B cell (primary cell): ENCODE data around the gene ITPKC. TPM values are rescaled to one million over a fixed set of nuclear protein-coding genes. Genes with fewer than 3 reads are reported as not detected.
A peak's percentile ranks its signal among the peaks of the same experiment; 100 is the strongest.

Source experiments
- ATAC-seq: fragments of 200-7000 bp; cut with Tn5 transposase; one replicate; pipeline ENCODE4 v1.10.0; 2021; ENCODE audit warnings: low read depth, mild to moderate bottlenecking, moderate number of reproducible peaks, moderate library complexity
- CTCF ChIA-PET: fragments of 350-600 bp; sonication (Branson Sonifier 250); formaldehyde crosslinking; loops from one replicate; lab custom pipeline; 2021; ENCODE audit warnings: antibody characterized with exemption, inconsistent platforms; lab: Charles Lee
- POLR2A ChIA-PET: fragments of 350-600 bp; sonication (Branson Sonifier 250); formaldehyde crosslinking; loops from one replicate; lab custom pipeline; 2021; ENCODE audit warnings: antibody characterized with exemption; lab: Charles Lee
- DNase-seq: peaks from one replicate; pipeline ENCODE4 v3.0.0; 2013
- H2AFZ ChIP-seq: 2 replicates; pipeline ENCODE4 v1.6.1; 2012; ENCODE audit warnings: mild to moderate bottlenecking, low read depth, low read length; ENCODE audit not compliant: insufficient read depth, poor library complexity, severe bottlenecking
- H3K27ac ChIP-seq, 2 donors: 1 replicate in 1 of 2; 2 replicates in 1 of 2; pipeline ENCODE4 v1.5.1; 2012 to 2013; ENCODE audit warnings: low read length in 2 of 2, mild to moderate bottlenecking in 2 of 2, moderate library complexity in 1 of 2
- H3K27me3 ChIP-seq, 4 experiments: fragments of 200-600 bp in 1 of 4; sonication (generic) in 1 of 4; replicated peaks in 1 of 4; 1 replicate in 2 of 4; 2 replicates in 2 of 4; pipeline versions ENCODE4 v1.6.1 to v1.7.0; 2013 to 2016; ENCODE audit warnings: low read length in 3 of 4, mild to moderate bottlenecking in 2 of 4, mixed read lengths in 1 of 4, moderate library complexity in 1 of 4; ENCODE audit not compliant: insufficient read depth in 4 of 4, control insufficient read depth in 3 of 4; ENCODE audit errors: control extremely low read depth in 1 of 4
- H3K36me3 ChIP-seq, 2 experiments: replicated peaks in 1 of 2; 1 replicate in 1 of 2; 2 replicates in 1 of 2; pipeline versions ENCODE4 v1.6.1 to v1.7.1; 2013; ENCODE audit warnings: low read length in 1 of 2; ENCODE audit not compliant: insufficient read depth in 2 of 2, control insufficient read depth in 1 of 2; ENCODE audit errors: control extremely low read depth in 1 of 2, extremely low read depth in 1 of 2
- H3K4me1 ChIP-seq, 2 donors: fragments of 200-600 bp in 1 of 2; sonication (generic) in 1 of 2; 1 replicate in 1 of 2; 2 replicates in 1 of 2; pipeline versions ENCODE4 v1.5.1 to v1.6.1; 2013 to 2017; ENCODE audit warnings: low read length in 2 of 2; ENCODE audit not compliant: control insufficient read depth in 2 of 2, insufficient read depth in 2 of 2
- H3K4me2 ChIP-seq: replicated peaks from 2 replicates; pipeline ENCODE3; 2012; ENCODE audit warnings: mild to moderate bottlenecking, low read depth, low read length; ENCODE audit not compliant: poor library complexity, severe bottlenecking
- H3K4me3 ChIP-seq, 5 experiments: fragments of 200-600 bp in 1 of 5; sonication (generic) in 1 of 5; 1 replicate in 3 of 5; 2 replicates in 2 of 5; pipeline versions ENCODE4 v1.5.1 to v1.7.0; 2011 to 2016; ENCODE audit warnings: low read length in 4 of 5, mild to moderate bottlenecking in 4 of 5, low read depth in 2 of 5, control low read depth in 1 of 5, moderate library complexity in 1 of 5; ENCODE audit not compliant: insufficient read depth in 1 of 5; ENCODE audit errors: control extremely low read depth in 1 of 5, extremely low read depth in 1 of 5
- H3K79me2 ChIP-seq: fragments of 200-600 bp; sonication (generic); one replicate; pipeline ENCODE4 v1.6.0; 2016; ENCODE audit warnings: low read length; ENCODE audit not compliant: control insufficient read depth, insufficient read depth
- H3K9ac ChIP-seq: fragments of 200-600 bp; sonication (generic); 2 replicates; pipeline ENCODE4 v1.6.1; 2017; ENCODE audit warnings: mild to moderate bottlenecking, low read length, moderate library complexity
- H3K9me3 ChIP-seq, 3 donors: one replicate each; pipeline versions ENCODE4 v1.6.1 to v1.7.1; 2013; ENCODE audit warnings: low read length in 2 of 3; ENCODE audit not compliant: control insufficient read depth in 2 of 3, insufficient read depth in 1 of 3; ENCODE audit errors: control extremely low read depth in 1 of 3
- H4K20me1 ChIP-seq: 2 replicates; pipeline ENCODE4 v1.6.0; 2012; ENCODE audit warnings: mild to moderate bottlenecking, low read length; ENCODE audit not compliant: insufficient read depth, control insufficient read depth, poor library complexity, severe bottlenecking
- H3K27ac Mint-ChIP-seq: one replicate; pipeline ENCODE4 v1.8.0; 2021; ENCODE audit warnings: mixed read lengths
- H3K27me3 Mint-ChIP-seq: one replicate; pipeline ENCODE4 v1.8.0; 2021; ENCODE audit warnings: mixed read lengths
- H3K4me1 Mint-ChIP-seq: one replicate; pipeline ENCODE4 v1.8.0; 2021; ENCODE audit warnings: mixed read lengths
- H3K4me3 Mint-ChIP-seq: one replicate; pipeline ENCODE4 v1.8.0; 2021; ENCODE audit warnings: mixed read lengths
- H3K9me3 Mint-ChIP-seq: one replicate; pipeline ENCODE4 v1.8.0; 2022; ENCODE audit warnings: mixed read lengths; ENCODE audit not compliant: insufficient read depth
- CTCF ChIP-seq: fragments of 200-600 bp; IDR thresholded peaks from one replicate; pipeline ENCODE4 v1.8.0; 2022; ENCODE audit warnings: antibody characterized with exemption, mild to moderate bottlenecking
- EZH2 ChIP-seq: IDR thresholded peaks from 2 replicates; pipeline ENCODE4 v1.6.1; 2012; ENCODE audit warnings: borderline replicate concordance, low read depth, mild to moderate bottlenecking, moderate library complexity, low read length; ENCODE audit not compliant: insufficient read depth, poor library complexity, severe bottlenecking
- WGBS: methylation state at CpG from one replicate; pipeline ENCODE4 v1.1.5; 2013; ENCODE audit warnings: missing lambda C conversion rate; ENCODE audit not compliant: insufficient coverage; 5-methylcytosine and 5-hydroxymethylcytosine counted together
- intact Hi-C: fragments of 100-400 bp; cut with micrococcal nuclease; formaldehyde crosslinking; loops from one replicate; pipeline ENCODE4 v1.10.0; 2022
- polyA plus RNA-seq: library from polyadenylated mRNA; depleted of rRNA; stranded (reverse); fragments of >200 nt; gene quantifications from 2 replicates; pipeline ENCODE4 v1.2.3, GENCODE V29; 2012
- total RNA-seq, 2 donors: library from RNA; stranded (reverse); fragments of 120-200 nt in 1 of 2; gene quantifications; 1 replicate in 1 of 2; 2 replicates in 1 of 2; pipeline versions ENCODE4 v1.2.3 to v1.2.4, GENCODE V29; 2013 to 2022

ITPKC gene
- total and polyA plus RNA-seq, 2 donors (not counting 1 experiment from before 2014, with no cell fraction given): 8.7 to 16.0 TPM

GRCh38 chr19:40709817-40710216, 7.1 kb upstream of the ITPKC start:
- Histone ChIP-seq H3K36me3 (peaks cover 3 to 49% of the 10 kb centered on the region in 2 experiments), H3K9ac (no peak overlapping the region), H3K4me3 (no peak overlapping the region), H3K4me1 (peaks cover 9 to 11% of the 10 kb centered on the region in 2 donors), H3K4me2 (no peak overlapping the region), H3K79me2 (peaks cover 22% of the 10 kb centered on the region), H3K27ac (no peak overlapping the region), H4K20me1 (peaks cover 9% of the 10 kb centered on the region), H3K27me3 (no peaks in the 10 kb centered on the region), H3K9me3 (no peaks in the 10 kb centered on the region), H2AFZ (no peak overlapping the region)
- TF ChIP-seq EZH2 (no peak), CTCF (no peak)
- DNase-seq (no peak), ATAC-seq (no peak)
- no peak overlapping the region for H3K4me3 Mint-ChIP-seq
- CTCF ChIA-PET: no interaction called here
- no peaks in the 10 kb centered on the region for H3K27me3 Mint-ChIP-seq
- no peaks in the 10 kb centered on the region for H3K9me3 Mint-ChIP-seq
- intact Hi-C loops: loop anchor here (10.0 kb wide), 1 partner anchor 95 kb away; no protein-coding TSS in a partner anchor
- WGBS: 95% methylated on average over 5 of the region's 5 CpGs
- POLR2A ChIA-PET: no interaction called here
- peaks cover 11% of the 10 kb centered on the region for H3K4me1 Mint-ChIP-seq
- H3K27ac Mint-ChIP-seq: no peak overlapping the region

GRCh38 chr19:40713939-40714338, 3.0 kb upstream of the ITPKC start:
- H3K9me3 ChIP-seq: no peaks in the 10 kb centered on the region
- H3K27me3 Mint-ChIP-seq: no peaks in the 10 kb centered on the region
- no peak overlapping the region for H2AFZ ChIP-seq
- POLR2A ChIA-PET: no interaction called here
- DNase-seq (no peak), ATAC-seq (no peak)
- peaks cover 38 to 46% of the 10 kb centered on the region in 2 donors for H3K4me1 ChIP-seq
- no peaks in the 10 kb centered on the region for H4K20me1 ChIP-seq
- CTCF ChIA-PET: interaction anchor here (1.1 kb wide), 1 partner anchor 105 kb away, joined by 3 read pairs; no protein-coding TSS in a partner anchor
- H3K36me3 ChIP-seq: peaks cover 3 to 22% of the 10 kb centered on the region in 2 experiments
- no peak for TF ChIP-seq CTCF
- TF ChIP-seq EZH2: no peak
- H3K9ac ChIP-seq: no peak overlapping the region
- H3K79me2 ChIP-seq: peaks cover 46% of the 10 kb centered on the region
- H3K4me1 Mint-ChIP-seq: peaks cover 45% of the 10 kb centered on the region
- peak overlapping the region; percentile 88 for H3K4me3 Mint-ChIP-seq
- peak overlapping the region in 1 of 5 experiments; percentile 88 for H3K4me3 ChIP-seq
- H3K9me3 Mint-ChIP-seq: no peaks in the 10 kb centered on the region
- peak overlapping the region; percentile 56 for H3K27ac Mint-ChIP-seq
- intact Hi-C loops: loop anchor here (10.0 kb wide), 1 partner anchor 99 kb away; no protein-coding TSS in a partner anchor
- peak overlapping the region in 1 of 2 donors; percentile 90 for H3K27ac ChIP-seq
- no CpG with 5 or more reads among the region's 11 CpGs for WGBS
- H3K4me2 ChIP-seq: peak overlapping the region; percentile 90
- H3K27me3 ChIP-seq: no peaks in the 10 kb centered on the region
